Muscle layer of colon (tissue), 2 donors: ENCODE data around the gene TSC2.

Source experiments
- H3K27ac ChIP-seq: one replicate; pipeline ENCODE4 v1.7.0; 2013; ENCODE audit warnings: low read depth, mild to moderate bottlenecking, low read length, moderate library complexity
- H3K27me3 ChIP-seq, 2 donors: one replicate each; pipeline ENCODE4 v1.7.0; 2013; ENCODE audit warnings: low read length in 2 of 2, mild to moderate bottlenecking in 2 of 2; ENCODE audit not compliant: insufficient read depth in 2 of 2, control insufficient read depth in 1 of 2
- H3K36me3 ChIP-seq: one replicate; pipeline ENCODE4 v1.7.0; 2013; ENCODE audit warnings: mild to moderate bottlenecking, low read length; ENCODE audit not compliant: insufficient read depth
- H3K4me1 ChIP-seq: one replicate; pipeline ENCODE4 v1.7.0; 2013; ENCODE audit warnings: mild to moderate bottlenecking, low read length; ENCODE audit not compliant: insufficient read depth
- H3K4me3 ChIP-seq, 2 donors: one replicate each; pipeline ENCODE4 v1.7.0; 2013; ENCODE audit warnings: low read length in 2 of 2, low read depth in 1 of 2, mild to moderate bottlenecking in 1 of 2, moderate library complexity in 1 of 2
- H3K9ac ChIP-seq: one replicate; pipeline ENCODE4 v1.7.0; 2013; ENCODE audit warnings: low read length
- H3K9me3 ChIP-seq: one replicate; pipeline ENCODE4 v1.7.0; 2013; ENCODE audit warnings: mild to moderate bottlenecking, low read length
- donor health status: abdominal sarcoma.
- donor health status: Adenocarcinoma of cecum.

The TSC2 gene

DNA sequence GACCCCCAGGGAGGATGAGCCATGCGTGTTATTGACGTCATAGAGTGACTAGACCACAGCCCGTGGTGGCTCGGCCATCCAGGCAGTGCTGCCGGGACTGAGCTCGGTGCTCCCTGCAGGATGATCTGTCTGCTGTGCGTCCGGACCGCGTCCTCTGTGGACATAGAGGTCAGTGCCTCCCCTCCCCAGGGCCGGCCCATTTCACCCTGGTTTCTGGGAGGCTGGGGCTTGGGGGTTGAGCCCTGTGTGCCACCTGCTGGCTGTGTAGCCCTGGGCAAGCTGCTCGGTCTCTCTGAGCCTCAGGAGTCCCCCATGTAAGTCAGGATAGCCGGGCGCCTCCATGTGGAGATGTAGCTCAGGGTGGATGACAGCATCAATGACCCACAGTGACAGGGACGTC, 8.3 kb downstream of the TSC2 start:
- Histone ChIP-seq H3K4me1 (no peaks in the 10 kb centered on the region), H3K9ac (no peak overlapping the region), H3K36me3 (peaks cover 70% of the 10 kb centered on the region), H3K9me3 (no peaks in the 10 kb centered on the region), H3K27me3 (no peaks in the 10 kb centered on the region), H3K4me3 (no peak overlapping the region), H3K27ac (no peak overlapping the region)

DNA sequence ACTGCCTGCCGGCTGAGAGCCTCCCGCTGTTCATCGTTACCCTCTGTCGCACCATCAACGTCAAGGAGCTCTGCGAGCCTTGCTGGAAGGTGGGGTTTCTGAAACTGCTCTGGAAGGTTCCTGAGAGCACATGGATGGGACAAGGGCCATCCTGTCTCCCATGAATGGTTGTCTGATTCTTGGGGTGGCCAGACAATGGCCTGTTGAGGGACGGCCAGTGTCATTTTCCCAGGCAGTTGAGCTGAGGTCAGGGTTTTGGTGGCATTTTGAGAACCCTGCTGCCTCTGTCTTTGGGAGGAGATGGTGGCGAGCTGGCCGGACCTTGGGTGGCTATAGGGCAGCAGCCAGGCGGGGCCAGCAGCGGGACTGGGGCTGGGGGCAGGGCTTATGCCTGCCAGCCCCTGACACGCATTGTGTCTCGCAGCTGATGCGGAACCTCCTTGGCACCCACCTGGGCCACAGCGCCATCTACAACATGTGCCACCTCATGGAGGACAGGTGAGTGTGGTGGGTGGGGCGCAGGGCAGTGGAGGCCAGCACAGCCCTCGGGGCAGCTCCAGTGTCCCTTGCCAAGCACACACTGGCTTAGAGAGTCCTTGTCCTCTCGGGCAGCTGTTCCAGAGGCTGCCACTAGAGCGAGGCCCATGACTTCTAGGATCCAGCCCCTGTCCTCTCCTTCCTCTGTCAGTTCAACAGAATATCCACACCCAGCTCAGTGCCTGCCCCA, 9.1 kb downstream of the TSC2 start:
- Histone ChIP-seq H3K36me3 (peaks cover 64% of the 10 kb centered on the region), H3K9ac (no peak overlapping the region), H3K27ac (no peak overlapping the region)

DNA sequence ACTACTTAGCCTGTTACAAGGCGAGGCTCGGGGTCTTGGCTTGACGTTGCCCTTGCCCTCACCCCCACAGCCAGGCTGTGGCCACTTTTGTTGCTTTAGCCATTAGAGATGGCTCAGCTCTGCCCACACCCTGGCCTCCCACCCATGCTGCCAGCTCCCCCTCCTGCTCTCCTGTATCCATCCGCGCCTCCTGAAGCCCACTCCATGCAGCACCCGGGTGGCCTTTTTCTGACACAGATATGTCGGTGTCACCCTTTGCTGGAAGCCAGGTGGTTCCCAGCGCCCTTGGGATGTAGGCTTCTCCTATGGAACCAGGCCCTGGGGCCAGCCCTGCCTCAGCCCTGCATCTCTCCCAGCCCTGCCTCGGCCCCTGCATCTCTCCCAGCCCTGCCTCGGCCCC, 9.7 kb downstream of the TSC2 start:
- no peak overlapping the region for H3K27ac ChIP-seq
- H3K9ac ChIP-seq: no peak overlapping the region
- H3K36me3 ChIP-seq: peaks cover 58% of the 10 kb centered on the region
- H3K27me3 ChIP-seq: no peaks in the 10 kb centered on the region
- H3K9me3 ChIP-seq: no peaks in the 10 kb centered on the region
- H3K4me3 ChIP-seq: no peak overlapping the region
- no peaks in the 10 kb centered on the region for H3K4me1 ChIP-seq

More for the DNA sequence above, 9.1 kb downstream of the TSC2 start:
- no peaks in the 10 kb centered on the region for H3K9me3 ChIP-seq
- H3K4me1 ChIP-seq: no peaks in the 10 kb centered on the region
- no peaks in the 10 kb centered on the region for H3K27me3 ChIP-seq
- no peak overlapping the region for H3K4me3 ChIP-seq

DNA sequence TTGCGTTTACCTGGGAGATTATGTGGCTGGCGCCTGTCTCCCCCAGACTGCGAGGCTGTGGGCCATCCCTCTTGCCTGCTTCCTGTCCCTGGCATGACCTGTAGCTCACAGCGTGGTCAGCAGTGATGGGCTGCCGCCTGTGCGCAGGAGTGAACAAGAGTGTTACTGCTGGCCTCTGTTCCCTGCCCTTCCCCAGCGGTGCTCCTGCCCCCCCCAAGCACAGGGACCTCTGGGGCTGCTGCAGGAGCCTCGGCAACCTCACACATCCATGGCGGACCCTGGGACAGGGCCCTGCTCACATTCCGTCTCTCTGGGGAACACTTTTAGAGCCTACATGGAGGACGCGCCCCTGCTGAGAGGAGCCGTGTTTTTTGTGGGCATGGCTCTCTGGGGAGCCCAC, 10.6 kb downstream of the TSC2 start:
- H3K27ac ChIP-seq: no peak overlapping the region
- H3K9me3 ChIP-seq: no peaks in the 10 kb centered on the region
- peaks cover 52% of the 10 kb centered on the region for H3K36me3 ChIP-seq
- no peaks in the 10 kb centered on the region for H3K4me1 ChIP-seq
- H3K4me3 ChIP-seq: no peak overlapping the region
- H3K9ac ChIP-seq: no peak overlapping the region
- no peaks in the 10 kb centered on the region for H3K27me3 ChIP-seq

DNA sequence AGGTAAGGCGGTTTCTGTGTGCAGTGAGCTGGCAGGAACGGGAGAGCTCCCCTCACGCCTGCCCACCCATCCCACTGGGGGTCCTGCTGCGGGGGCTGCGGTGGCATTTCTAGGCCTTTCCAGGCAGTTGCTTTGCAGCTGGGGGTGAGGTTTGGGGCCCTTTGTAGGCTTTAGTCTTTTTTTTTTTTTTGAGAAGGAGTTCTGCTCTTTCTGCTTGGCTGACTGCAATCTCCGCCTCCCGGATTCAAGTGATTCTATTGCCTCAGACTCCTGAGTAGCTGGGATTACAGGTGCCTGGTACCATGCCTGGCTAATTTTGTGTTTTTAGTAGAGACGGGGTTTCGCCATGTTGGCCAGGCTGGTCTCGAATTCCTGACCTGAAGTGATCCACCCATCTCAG, 11.1 kb downstream of the TSC2 start:
- Histone ChIP-seq H3K9ac (no peak overlapping the region), H3K9me3 (no peaks in the 10 kb centered on the region), H3K27me3 (no peaks in the 10 kb centered on the region), H3K4me3 (no peak overlapping the region), H3K27ac (no peak overlapping the region), H3K36me3 (peaks cover 52% of the 10 kb centered on the region), H3K4me1 (no peaks in the 10 kb centered on the region)

DNA sequence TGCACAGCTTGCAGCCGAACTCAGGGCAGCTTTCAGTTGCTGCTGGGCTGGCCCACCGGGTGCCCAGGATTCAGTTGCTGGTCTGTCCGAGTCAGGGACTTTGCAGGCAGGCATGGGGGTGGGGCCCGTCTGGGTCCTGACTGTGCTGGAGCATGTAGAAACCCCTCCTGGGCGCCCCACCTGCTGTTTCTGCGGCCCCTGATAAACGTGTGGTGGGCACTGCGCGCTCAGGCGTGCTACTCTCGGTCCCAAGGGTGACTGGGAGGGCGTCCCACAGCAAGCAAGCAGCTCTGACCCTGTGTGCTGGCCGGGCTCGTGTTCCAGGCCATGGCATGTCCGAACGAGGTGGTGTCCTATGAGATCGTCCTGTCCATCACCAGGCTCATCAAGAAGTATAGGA, 12.6 kb downstream of the TSC2 start:
- H3K36me3 ChIP-seq: peaks cover 47% of the 10 kb centered on the region
- H3K27me3 ChIP-seq: no peaks in the 10 kb centered on the region
- no peaks in the 10 kb centered on the region for H3K9me3 ChIP-seq
- no peaks in the 10 kb centered on the region for H3K4me1 ChIP-seq
- H3K27ac ChIP-seq: no peak overlapping the region
- H3K4me3 ChIP-seq: no peak overlapping the region
- no peak overlapping the region for H3K9ac ChIP-seq

DNA sequence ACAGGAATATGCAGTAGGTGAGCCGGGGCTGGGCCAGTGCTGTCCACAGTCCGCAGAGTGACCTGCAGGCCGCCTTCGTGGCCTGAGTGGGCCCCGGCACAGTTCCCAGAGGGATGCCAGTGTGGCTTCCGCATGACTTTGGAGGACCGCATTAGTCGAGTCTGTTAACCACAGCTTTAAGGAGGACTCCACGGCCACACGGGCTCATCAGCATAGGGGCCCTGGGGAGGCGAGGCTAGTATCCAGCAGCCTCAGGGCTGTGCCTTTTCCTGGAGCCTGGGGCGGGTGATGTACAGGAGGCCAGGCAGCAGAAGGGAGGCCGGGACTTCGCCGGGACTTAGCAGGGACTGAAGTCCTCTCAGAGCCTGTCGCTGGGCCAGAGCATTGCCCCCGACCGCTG, 13.2 kb downstream of the TSC2 start:
- no peaks in the 10 kb centered on the region for H3K4me1 ChIP-seq
- no peaks in the 10 kb centered on the region for H3K27me3 ChIP-seq
- H3K36me3 ChIP-seq: peaks cover 53% of the 10 kb centered on the region
- no peak overlapping the region for H3K9ac ChIP-seq
- no peak overlapping the region for H3K27ac ChIP-seq
- no peaks in the 10 kb centered on the region for H3K9me3 ChIP-seq
- no peak overlapping the region for H3K4me3 ChIP-seq

DNA sequence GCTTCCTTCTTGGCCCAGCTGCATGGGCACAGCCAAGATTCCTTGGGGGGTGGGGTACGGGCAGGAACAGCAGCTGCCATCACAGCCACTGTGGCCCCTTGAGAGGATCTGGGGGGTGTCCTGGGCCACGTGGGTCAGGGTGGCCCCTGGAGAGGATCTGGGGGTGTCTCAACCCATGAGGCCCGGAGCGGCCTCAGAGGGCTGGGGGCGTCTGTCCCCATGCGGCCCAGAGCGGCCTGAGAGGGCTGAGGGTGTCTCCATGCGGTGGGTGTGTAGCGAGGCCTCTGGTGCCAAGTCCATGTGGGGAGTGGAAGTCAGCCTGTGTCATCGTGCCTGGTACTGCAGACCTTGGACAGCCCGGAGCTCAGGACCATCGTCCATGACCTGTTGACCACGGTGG, 13.7 kb downstream of the TSC2 start:
- Histone ChIP-seq H3K36me3 (peaks cover 54% of the 10 kb centered on the region), H3K4me1 (no peaks in the 10 kb centered on the region)

DNA sequence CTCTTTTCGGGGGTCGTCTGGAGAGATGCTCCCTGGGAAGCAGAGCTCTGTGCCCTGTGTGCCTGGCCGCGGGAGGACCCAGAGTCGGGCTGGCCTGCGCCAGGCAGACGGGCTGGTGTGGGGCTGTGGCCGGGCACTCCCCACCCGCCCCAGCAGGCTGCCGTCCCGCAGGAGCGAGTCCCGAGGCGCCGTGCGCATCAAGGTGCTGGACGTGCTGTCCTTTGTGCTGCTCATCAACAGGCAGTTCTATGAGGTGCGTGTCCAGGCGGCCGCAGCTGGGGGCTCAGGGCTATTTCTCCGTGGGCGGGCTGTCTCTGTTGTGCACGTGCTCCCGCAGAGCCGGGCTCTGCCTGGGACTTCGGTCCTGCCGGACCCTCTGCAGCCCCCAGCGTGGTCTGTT, 15.0 kb downstream of the TSC2 start:
- Histone ChIP-seq H3K4me3 (no peak overlapping the region), H3K27me3 (no peaks in the 10 kb centered on the region), H3K36me3 (peaks cover 49% of the 10 kb centered on the region)

More for the DNA sequence above, 13.7 kb downstream of the TSC2 start:
- Histone ChIP-seq H3K27ac (no peak overlapping the region), H3K27me3 (no peaks in the 10 kb centered on the region), H3K9ac (no peak overlapping the region), H3K4me3 (no peak overlapping the region), H3K9me3 (no peaks in the 10 kb centered on the region)

DNA sequence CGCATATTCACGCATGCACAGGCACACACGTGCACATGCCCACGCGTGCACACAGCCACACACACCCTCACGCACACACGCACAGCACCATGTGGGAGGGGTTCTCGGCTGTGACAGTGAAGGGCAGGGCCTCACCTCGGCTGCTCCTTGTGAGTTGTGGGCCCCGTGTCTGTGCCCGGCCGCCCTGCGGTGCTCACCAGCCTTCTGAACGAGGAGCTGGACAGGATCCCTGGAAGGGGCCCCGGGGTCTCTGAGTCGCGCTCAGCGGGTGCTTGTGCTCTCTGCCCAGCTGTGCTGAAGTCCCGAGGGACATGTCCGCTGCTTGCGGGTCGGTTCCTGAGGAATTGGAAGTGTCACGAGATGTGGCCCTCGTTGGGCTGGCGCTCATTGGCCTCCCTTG, 16.1 kb downstream of the TSC2 start:
- Histone ChIP-seq H3K27me3 (no peaks in the 10 kb centered on the region), H3K4me1 (no peaks in the 10 kb centered on the region), H3K4me3 (no peak overlapping the region), H3K9me3 (no peaks in the 10 kb centered on the region), H3K27ac (no peak overlapping the region), H3K36me3 (peaks cover 41% of the 10 kb centered on the region), H3K9ac (no peak overlapping the region)

More for the DNA sequence above, 15.0 kb downstream of the TSC2 start:
- H3K9ac ChIP-seq: no peak overlapping the region
- H3K27ac ChIP-seq: no peak overlapping the region
- no peaks in the 10 kb centered on the region for H3K4me1 ChIP-seq
- no peaks in the 10 kb centered on the region for H3K9me3 ChIP-seq

DNA sequence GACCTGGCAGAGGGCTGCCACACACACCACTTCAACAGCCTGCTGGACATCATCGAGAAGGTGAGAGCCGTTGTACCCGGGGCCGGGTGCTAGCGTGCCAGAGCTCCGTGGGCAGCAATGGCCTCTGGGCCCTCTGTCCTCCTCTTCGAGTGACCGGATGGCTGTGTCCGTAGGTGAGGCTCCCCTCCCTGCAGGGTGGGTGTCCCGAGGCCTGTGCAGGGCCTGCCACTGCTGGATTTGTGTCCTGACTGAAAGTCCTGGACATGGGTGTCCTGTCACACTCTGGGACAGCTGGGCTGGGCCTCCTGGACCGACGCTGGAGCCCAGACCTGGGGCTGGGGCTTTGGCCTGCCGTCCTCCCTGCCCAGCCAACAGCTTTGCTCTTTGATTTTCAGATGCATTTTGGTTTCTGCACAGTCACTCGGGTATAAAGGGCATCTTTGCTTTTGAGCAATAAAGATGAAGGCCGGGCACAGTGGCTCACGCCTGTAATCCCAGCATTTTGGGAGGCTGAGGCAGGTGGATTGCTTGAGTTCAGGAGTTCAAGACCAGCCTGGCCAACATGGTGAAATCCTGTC, 16.7 kb downstream of the TSC2 start:
- Histone ChIP-seq H3K27ac (no peak overlapping the region), H3K9ac (no peak overlapping the region), H3K36me3 (peaks cover 40% of the 10 kb centered on the region), H3K27me3 (no peaks in the 10 kb centered on the region), H3K4me1 (no peaks in the 10 kb centered on the region), H3K4me3 (no peak overlapping the region), H3K9me3 (no peaks in the 10 kb centered on the region)

DNA sequence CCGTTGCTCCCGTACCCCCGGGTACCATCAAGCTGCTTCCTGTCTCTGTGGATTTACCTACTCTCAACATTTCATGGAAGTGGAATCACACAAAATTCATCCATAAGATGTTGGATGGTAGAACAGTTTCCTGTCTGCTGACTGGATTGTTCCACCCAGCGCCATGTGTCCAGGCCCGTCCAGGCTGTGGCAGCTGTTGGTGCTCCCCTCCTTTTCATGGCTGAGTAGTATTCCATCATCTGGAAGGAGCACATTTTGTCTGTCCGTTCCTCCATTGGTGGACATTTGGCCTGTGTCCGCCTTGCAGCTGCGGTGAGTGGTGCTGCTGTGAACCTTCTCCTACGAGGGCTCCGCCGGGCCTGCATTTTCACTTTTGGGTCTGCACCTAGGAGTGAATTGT, 18.4 kb downstream of the TSC2 start:
- no peaks in the 10 kb centered on the region for H3K27me3 ChIP-seq
- no peaks in the 10 kb centered on the region for H3K9me3 ChIP-seq
- no peak overlapping the region for H3K27ac ChIP-seq
- H3K36me3 ChIP-seq: peaks cover 42% of the 10 kb centered on the region
- no peak overlapping the region for H3K4me3 ChIP-seq
- H3K9ac ChIP-seq: no peak overlapping the region
- no peaks in the 10 kb centered on the region for H3K4me1 ChIP-seq
